GM19240 (cell line): ENCODE results near the gene DEDD.

Experiments used
- DNase-seq: peaks from one replicate; pipeline ENCODE4 v3.0.0; 2011; ENCODE audit warnings: low spot score; ENCODE audit not compliant: insufficient read length

DEDD gene

DNA sequence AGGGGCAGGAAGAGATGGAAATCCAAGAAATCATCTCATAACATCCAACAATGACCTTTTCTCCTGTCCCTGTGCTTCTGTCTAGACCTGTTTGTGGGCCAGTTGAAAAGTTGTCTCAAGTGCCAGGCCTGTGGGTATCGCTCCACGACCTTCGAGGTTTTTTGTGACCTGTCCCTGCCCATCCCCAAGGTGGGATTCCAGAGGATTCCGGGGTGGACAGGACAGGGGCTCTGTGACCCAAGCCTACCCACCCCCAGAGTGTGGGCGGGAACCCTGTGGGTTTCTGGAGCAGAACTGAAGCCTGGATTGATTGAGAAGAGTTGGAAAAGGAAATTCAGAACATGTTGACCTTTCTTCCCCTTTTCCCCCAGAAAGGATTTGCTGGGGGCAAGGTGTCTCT lies 31.3 kb upstream of the DEDD start:
- no peak for DNase-seq

DNA sequence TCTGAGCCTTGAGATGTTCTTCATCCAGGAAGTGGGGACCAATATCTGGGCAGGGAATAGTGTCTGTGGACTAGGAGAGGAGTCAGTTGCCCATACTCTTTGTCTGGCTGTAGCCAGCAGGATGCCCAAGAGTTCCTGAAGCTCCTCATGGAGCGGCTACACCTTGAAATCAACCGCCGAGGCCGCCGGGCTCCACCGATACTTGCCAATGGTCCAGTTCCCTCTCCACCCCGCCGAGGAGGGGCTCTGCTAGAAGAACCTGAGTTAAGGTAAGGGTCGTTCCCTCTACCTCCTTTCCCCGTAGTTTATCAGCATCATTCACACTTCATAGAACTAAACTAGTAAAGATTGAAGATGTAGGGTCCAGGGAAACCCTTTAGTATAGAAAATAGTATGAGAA lies 30.3 kb upstream of the DEDD start:
- DNase-seq = no peak

DNA sequence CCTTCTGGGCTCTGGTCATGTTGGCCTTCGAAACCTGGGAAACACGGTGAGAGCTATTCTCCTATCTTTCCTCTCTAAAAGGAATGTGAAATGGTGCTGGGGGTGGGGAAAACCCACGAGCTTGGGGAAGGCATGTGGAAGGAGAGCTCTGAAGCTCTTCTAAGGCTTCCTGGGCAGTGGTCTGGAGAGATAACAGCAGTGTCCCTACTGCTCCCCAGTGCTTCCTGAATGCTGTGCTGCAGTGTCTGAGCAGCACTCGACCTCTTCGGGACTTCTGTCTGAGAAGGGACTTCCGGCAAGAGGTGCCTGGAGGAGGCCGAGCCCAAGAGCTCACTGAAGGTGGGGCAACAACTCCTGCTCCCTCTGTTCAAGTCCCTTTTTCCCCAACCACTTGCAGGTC lies 29.6 kb upstream of the DEDD start:
- no peak for DNase-seq

DNA sequence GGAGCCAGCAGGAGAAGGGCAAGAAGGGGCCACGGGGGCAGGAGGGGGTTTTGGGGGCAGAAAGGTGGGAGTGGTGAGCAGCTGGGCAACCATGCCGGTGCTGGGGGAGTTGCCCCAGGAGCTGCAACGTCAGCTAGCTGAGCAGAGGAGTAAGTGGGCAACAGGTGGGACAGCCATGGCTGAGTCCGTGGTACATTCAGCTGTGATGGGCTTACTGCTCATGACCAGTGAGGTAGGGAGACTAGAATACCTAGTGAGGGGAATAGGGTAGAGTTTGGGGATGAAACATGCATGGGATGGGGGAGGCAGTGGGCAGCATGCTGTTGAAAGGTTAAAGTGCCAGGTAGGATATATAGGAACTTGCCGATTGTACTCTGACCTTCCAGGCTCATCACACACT lies 29.2 kb upstream of the DEDD start:
- DNase-seq = no peak

DNA sequence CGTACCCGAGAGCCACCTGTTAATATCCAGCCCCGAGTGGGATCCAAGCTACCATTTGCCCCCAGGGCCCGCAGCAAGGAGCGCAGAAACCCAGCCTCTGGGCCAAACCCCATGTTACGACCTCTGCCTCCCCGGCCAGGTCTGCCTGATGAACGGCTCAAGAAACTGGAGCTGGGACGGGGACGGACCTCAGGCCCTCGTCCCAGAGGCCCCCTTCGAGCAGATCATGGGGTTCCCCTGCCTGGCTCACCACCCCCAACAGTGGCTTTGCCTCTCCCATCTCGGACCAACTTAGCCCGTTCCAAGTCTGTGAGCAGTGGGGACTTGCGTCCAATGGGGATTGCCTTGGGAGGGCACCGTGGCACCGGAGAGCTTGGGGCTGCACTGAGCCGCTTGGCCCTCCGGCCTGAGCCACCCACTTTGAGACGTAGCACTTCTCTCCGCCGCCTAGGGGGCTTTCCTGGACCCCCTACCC lies 28.2 kb upstream of the DEDD start:
- DNase-seq = no peak

DNA sequence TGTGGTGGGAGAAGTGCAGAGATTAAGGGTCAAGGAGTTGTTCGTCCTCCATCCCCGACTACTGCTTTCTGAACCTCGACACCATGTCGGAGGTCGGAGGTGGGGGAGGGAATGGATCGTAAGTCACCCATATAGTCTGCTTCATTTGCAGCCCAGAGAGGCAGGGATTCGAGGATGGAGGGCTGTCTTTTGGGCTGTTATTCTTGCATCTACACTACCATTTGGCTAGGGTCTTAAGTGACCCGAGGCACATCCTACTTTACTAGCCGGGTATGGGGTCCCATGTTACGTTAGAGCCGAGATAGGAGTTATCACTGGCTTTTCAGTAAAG lies 27.4 kb upstream of the DEDD start:
- DNase-seq = no peak

DNA sequence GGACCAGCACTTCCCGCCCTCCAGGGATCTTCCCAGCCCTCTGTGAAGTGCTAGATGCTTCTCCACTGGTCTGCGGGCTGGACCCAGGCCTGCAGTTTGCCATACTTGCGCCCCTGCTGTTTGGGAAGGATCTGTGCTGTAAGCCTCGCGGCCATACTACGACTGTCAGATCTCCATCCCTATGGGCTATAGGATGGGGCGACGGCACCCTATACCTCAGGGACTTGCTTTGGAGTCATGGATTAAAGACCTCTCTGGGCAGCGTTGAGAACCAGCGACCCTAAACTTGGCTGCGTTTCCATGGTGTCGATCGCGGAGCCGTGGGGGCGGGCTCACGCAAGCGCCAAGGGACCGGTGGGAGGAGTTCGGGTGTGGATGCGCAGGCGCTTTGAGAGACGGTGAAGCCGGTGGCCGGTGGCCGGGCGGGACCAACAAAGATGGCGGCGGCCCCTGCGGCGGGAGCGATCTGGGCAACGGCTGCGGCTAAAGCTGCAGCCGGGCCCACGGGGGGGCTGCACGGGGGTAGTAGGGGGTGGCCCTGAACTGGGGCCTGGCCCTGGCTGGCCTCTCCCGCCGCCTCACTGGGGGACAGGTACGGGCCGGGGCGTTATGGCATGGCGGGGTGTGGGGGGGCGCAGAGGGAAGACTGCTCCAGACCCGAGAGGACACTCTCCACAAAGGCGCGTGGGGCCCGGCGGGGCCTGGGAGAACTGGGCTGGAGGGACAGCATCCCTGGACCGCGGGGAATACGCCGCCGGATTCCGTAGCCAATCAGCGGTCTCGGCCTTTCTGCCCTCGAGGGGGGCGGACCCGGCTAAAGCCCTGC lies 26.8 kb upstream of the DEDD start, which contains the start of gene USP21:
Gene USP21 (plus strand): TSS at position 414 of the 826 bp plus-strand sequence. CDS start 1,141 bp downstream, outside the sequence.
- peak; percentile 83 for DNase-seq

DNA sequence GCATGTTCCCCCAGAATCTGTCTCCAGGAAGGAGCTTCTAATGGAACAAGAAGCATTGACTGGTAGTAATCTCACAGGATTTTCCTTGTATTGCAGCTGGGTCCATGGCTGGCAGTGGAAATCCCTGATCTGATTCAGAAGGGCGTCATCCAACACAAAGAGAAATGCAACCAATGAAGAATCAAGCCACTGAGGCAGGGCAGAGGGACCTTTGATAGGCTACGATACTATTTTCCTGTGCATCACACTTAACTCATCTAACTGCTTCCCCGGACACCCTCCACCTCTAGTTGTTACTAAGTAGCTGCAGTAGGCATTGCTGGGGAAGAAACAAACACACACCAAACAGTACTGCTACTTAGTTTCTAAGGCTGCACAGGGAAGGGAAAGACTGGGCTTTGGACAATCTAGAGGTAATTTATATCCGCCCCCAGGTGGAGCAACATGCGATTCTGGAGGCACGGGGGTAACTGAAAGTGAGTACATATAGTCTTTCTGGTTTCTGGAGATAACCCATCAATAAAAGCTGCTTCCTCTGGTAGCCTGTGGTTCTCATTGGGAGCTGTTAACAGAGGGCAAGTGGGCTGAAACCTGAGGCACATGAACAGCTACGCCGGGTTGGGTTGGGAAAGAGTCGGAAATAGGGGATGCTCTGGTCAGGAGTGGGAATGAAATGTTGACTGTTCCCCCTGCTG lies 26.0 kb upstream of the DEDD start:
- DNase-seq = no peak

DNA sequence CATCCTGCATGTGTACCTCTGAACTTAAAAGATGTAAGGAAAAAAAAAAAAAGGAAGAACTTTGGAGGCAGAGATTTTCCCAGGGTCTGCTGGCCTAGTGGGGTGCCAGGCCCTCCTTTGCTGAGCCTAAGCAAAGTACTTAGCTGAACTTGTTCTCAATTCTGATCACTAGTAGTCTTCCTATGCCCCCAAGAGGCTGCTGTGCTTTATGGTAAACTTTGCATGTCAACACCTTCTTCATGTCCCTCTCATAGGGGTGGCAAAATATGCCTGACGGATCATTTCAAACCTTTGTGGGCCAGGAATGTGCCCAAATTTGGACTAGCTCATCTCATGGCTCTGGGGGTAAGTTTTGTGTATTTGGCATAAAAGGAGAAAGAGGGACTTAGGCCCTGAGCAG lies 25.4 kb upstream of the DEDD start:
- DNase-seq = no peak

DNA sequence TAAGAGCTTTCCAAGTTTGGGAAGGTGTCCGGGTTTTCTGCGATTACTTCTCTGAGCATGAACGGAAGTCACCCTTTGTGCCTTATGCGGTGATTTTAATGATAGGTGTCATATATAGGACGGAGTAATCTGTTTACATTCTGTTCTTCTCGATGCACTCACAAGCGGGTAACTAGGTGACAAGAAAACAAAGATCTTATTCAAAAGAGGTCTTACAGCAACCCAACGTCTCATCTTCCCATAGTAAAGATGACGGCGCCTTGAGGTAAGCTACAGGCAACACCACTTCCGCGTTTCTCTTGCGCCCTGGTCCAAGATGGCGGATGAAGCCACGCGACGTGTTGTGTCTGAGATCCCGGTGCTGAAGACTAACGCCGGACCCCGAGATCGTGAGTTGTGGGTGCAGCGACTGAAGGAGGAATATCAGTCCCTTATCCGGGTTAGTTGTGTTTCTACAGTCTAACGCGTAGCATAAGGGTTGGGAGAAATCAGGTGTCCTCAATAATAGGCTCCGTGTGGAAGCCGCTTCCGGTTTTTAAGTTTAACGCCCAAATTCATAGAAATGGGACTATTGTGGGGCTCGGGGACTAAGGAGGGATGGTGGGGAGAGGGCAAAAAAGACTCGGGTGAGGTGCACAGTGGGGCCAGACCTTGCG lies 21.3 kb upstream of the DEDD start, which contains the start of gene UFC1:
Gene UFC1 (plus strand): TSS at position 297 of the 656 bp plus-strand sequence. CDS start 20 bp downstream, at position 317.
- peak; percentile 81 for DNase-seq

DNA sequence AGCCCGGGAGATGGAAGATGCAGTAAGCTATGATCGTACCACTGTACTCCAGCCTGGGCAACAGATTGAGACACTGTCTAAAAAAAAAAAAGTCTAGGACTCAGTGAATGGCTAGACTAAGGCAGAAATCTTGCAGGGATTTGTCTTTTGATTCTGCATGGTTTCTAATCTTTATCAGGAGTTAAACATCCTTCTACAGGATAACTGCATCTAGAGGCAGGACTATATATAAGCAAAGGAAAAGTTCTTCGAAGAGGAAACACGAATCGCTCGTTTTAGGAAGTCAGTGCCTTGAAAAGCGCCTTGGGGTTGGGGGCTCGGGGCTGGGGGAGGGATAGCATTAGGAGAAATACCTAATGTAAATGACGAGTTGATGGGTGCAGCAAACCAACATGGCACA lies 20.7 kb upstream of the DEDD start:
- no peak for DNase-seq

DNA sequence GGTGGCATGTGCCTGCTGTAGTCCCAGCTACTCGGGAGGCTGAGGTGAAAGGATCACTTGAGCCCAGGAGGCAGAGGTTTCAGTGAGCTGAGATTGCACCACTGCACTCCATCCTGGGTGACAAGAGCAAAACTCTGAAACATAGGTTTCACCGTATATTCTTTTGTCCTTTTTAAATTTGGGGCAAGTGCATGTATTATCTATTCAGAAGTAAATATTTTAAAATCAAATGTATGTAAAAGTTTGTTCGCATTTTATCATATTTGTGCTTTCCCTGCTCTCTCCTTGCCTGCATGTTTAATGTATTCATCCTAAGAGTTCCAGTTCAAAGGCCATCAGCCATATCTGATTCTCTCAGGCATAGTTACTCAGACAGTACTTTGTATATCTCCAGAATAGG lies 13.4 kb upstream of the DEDD start:
- no peak for DNase-seq

DNA sequence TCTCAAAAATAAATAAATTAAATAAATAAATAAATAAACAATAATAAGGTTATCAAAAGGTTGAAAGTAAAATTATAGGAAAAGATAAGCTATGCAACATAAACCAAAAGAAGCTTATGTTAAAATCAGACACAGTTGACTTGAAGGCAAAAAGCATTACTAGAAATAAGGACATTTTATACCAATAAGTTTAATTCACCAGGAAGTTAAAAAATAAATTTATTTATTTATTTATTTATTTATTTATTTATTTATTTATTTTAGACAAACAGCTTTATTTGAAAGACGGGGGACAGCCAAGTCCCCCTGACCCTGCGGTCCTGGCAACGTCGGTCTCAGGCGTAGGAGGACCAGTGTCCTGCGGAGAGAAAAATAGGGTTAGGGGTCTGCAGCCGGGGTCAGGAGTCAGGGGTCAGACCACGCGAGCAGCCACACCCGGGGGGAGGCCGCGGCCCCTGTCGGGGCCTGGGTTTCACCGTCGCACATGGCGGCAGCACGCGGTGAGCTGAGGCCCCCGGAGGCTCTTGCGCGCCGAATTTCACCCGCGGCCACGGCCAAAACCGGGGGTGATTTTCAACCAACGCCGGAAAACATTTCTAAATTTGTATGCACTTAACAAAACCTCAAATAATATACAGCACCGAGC lies 8.4 kb upstream of the DEDD start:
- no peak for DNase-seq

DNA sequence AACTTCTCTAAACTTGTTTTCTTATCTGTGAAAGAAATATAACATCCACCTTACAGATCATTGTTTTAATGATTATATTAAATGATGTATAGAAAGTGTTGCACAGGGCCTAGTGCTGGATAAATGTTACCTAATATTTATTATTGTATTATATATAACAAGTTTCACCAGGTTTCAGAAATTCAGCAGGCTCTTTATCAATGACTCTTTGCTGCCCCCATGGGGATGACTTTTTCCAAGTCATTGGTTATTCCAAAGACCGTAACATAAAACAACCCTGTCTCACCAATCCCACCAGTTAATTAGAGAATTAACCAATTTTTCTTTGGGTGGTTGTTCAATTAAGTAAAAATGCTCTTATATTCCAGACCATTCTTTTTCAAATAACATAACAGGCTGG lies 7.3 kb upstream of the DEDD start:
- DNase-seq = no peak

DNA sequence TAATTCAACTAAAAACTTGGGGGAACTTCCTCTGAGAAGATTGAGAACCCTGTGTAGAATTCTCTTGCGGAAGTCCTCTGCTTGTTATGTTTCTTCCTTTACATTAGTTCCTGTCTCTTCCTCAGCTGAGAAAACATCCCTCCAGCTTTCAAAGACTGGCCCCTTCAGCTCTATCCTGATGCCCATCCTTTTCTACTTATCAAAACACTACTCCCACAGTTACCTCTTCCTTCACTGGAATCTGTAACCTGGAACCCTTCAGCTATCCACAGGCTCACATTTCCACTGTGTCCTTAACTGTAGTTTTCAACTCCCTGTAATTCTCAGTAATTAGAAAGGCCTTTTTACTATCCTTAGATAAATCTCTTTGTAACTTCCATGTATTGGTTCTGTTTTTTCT lies 6.0 kb upstream of the DEDD start:
- DNase-seq = no peak

DNA sequence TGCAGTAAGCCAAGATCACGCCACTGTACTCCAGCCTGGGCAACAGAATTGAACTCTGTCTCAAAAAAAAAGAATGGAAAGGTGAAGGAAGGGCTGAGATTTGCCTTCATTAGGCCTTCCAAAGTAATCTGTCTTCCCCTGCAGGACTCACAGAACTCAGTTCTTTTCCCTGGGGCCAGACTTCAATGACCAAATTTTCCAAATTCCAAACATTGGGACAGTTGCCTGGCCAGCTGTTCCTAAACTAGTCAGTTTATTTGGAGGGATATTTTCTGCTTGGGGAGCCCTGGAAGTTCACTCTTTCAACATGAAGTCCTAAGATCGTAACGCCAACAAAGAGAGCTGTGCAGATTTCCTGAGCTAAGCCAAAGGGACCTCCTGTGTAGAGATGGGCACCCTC lies 5.4 kb upstream of the DEDD start:
- no peak for DNase-seq

DNA sequence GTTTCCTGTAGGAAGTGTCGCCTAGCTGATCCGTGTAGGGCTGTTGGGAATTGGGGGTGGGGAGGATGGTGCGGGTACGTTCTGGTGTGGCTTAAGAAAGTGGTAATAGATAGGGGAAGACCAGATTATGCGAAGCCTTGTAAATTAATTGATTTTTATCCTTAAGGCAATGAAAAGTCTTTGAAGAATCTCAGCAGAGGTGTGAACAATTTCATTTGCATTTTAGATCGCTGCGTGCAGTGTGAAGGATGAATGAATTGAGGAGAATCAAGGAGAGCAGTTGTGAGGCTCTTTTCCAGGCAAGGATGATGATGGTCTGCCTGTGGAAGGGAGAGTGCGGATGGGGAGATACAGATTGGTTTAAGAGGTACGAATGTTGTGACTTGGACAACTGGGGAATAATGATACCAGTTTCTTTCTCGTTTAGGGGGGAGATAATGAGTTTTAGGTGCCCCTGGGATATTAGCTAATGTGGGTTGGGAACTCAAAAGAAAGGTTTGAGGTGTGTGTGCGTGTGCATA lies 813 bp upstream of the DEDD start:
- DNase-seq = peak; percentile 22

DNA sequence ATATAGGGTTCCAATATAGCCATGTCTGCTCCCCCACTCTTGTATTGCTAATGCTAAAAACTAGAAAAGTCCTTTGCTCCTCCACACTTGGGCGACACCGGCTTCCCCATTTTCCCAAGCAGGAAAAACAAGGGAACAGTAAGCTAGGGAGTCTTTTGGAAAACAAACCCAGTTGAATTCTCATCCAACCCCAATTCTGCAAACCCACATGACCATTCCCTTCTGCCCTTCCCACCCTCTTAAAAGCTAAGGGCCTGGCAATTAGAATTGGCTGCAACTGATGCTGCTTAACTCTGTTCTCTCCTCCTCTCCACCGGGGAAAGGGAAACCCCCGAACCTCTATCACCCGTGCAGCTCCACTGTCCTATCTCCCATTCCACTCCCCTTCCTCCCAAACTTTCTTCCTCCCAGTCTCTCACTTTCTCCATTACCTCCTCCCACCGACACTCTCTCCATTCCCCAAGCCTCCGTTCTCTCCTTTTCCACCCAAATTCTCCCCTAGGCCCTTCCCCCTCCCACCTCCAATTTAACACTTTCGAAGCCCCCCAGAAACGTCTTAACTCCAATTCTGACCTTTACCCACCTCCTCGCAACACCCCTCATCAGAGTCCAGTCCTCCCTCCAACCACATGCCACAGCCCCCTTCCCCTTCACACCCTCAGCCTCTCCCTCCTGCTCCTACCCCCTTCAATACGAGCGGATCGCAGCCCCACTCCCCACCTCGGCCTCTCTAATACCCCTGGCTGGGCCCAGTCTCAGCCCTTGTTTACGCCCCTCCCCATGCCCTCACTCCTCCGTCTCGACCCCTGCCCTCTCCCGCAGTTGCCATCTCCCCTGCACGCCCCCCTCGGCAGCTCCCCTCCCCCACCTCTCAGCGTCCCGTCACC lies 701 bp downstream of the DEDD start:
- no peak for DNase-seq

DNA sequence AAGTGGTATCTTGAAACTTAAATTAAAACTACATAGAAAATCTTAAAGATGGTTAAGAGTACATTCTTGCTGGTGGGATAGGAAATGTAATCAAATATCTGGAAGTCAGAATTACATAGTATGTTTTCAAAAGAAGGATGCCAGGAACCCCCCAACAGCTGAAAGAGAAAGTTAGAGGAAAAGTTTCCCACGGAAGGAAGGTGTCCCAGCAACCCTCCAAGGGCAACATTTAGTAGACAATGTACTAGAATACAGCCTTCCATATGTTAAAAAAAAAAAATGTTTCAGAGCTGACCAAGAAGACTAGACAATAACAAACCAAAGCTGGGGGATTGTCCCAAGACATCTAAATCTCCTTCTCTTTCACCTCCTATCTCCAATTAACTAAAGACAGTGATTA lies 2.2 kb downstream of the DEDD start:
- DNase-seq = no peak

DNA sequence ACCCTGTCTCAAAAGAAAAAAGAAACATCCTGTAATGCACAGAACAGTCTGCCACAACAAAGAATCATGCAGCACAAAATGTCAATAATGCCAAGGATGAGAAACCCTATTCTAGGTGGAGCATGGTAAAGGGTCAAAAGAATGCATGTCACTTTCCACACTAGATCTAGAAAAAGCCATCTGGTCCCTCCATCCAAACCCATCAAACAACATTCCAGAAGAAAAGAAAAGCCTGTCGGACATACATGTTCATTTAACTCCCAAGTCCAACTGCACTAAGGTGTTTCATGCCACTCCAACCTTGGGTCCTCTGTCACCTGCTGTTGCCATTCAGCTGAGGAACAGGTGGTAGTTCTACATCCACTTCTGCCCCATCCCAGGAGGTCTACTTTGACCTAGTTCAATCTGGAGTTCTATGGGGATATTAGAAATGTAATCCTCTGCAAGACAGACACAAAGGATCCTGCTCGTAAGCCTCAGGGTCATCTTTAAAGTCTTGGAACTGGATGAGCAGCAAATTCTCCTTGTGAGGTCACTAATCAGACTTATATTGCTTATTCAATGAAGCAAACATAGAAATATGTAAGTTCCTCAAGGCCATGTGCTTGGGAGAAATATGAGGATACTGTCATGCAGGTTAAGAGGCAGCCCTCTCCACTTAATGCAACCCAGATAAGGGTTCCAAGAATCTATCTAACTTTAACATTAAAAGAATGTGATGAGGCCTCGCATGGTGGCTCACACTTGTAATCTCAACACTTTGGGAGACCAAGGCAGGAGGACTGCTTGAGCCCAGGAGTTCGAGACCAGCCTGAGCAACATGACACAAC lies 3.7 kb downstream of the DEDD start:
- no peak for DNase-seq
